AG09309 (cell line): Measurements from ENCODE around the gene SIRT2.

ENCODE experiments used
- DNase-seq: peaks from one replicate; pipeline ENCODE4 v3.0.0-alpha.2; 2010; ENCODE audit warnings: low read depth
- H3K4me3 ChIP-seq: 2 replicates; pipeline ENCODE4 v1.5.1; 2011; ENCODE audit warnings: mild to moderate bottlenecking, low read depth, low read length, moderate library complexity; ENCODE audit not compliant: control insufficient read depth
- CTCF ChIP-seq: IDR thresholded peaks from 2 replicates; pipeline ENCODE4 v1.5.1; 2011; ENCODE audit warnings: mild to moderate bottlenecking, low read depth, low read length, inconsistent platforms; ENCODE audit not compliant: insufficient read depth, control insufficient read depth; ENCODE audit errors: missing control alignments

Gene SIRT2

GRCh38 chr19:38883286-38883685, 16.1 kb downstream of the SIRT2 start:
- no peak for TF ChIP-seq CTCF
- DNase-seq, result no peak
- H3K4me3 ChIP-seq, result no peak overlapping the region

- no peak for TF ChIP-seq CTCF
- DNase-seq, result no peak
- no peak overlapping the region for H3K4me3 ChIP-seq
Measured at GRCh38 chr19:38880882-38881609, 18.4 kb downstream of the SIRT2 start.

- H3K4me3 ChIP-seq, result no peak overlapping the region
- TF ChIP-seq CTCF, result no peak
- no peak for DNase-seq
Measured at GRCh38 chr19:38880076-38880881, 19.1 kb downstream of the SIRT2 start.

- DNase-seq, result no peak
- TF ChIP-seq CTCF, result no peak
- no peak overlapping the region for H3K4me3 ChIP-seq
Measured at GRCh38 chr19:38879400-38879751, 20.0 kb downstream of the SIRT2 start.

- TF ChIP-seq CTCF, result no peak
- H3K4me3 ChIP-seq, result no peak overlapping the region
- DNase-seq, result no peak
Measured at GRCh38 chr19:38878575-38879399, 20.6 kb downstream of the SIRT2 start.

GRCh38 chr19:38877781-38878574, 21.4 kb downstream of the SIRT2 start, which contains the start of gene RINL:
Gene RINL (minus strand): TSS chr19:38878275. CDS start chr19:38876742, 1,533 bp downstream.
- no peak for DNase-seq
- TF ChIP-seq CTCF, result no peak
- H3K4me3 ChIP-seq, result no peak within 1 kb of the TSS
